ENCODE measurements around the gene SLC7A7. TPM values are rescaled to one million over a fixed set of nuclear protein-coding genes. Genes with fewer than 3 reads are reported as not detected.
"Not testable (repeated sequence)": the region's sequence is repeated elsewhere in the genome, so short reads cannot be mapped to it uniquely, and the experiment has no call there.

Gene SLC7A7
- total and polyA plus RNA-seq, 9 of the 15 experiments (the other 6 are each of a cell fraction or from before 2014, with no cell fraction given) = 0.07 to 0.68 (median 0.41) TPM

DNA sequence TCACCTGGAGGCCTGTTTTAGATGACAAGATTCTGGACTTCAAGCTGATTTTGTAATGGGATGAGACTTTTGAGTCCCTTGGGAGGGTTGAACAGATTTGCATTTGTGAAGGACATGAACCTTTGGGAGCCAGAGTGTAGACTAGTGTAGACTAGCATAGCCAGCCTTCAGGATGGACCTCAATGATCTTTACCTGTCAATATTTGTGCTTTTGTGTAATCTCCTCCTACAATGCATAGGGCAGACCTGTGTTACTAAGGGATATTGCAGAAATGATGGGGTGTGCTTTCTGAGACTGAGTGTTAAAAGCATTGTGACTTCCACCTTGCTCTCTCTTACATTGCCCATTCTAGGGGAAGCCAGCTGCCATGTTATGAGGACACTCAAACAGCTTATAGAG lies 46.4 kb upstream of the SLC7A7 start (continued):
- TF ChIP-seq ZNF318 (IDR thresholded peaks at IDR 0.05; ENCODE audit: borderline replicate concordance in 1 of 2, low read depth in 1 of 2) = no peak
- no peak for TF ChIP-seq ERF (CRISPR knock-in tag; IDR thresholded peaks at IDR 0.05)
- TF ChIP-seq HMG20A (CRISPR knock-in tag; conservative IDR thresholded peaks at IDR 0.05) = no peak
- no peak for TF ChIP-seq POU5F1 (IDR thresholded peaks at IDR 0.05; ENCODE audit: borderline replicate concordance, low read depth, low read length, partially characterized antibody)
- TF ChIP-seq FOXA3 (CRISPR knock-in tag; conservative IDR thresholded peaks at IDR 0.05 in 1 of 2, IDR thresholded peaks at IDR 0.05 in 1 of 2) = no peak
- TF ChIP-seq USF2 (CRISPR knock-in tag; IDR thresholded peaks at IDR 0.05) = no peak
- no peak for TF ChIP-seq RBM34 (IDR thresholded peaks at IDR 0.05; ENCODE audit: borderline replicate concordance, insufficient read depth, low read length)
- TF ChIP-seq MIER1 (IDR thresholded peaks at IDR 0.05; ENCODE audit: low read depth) = no peak

DNA sequence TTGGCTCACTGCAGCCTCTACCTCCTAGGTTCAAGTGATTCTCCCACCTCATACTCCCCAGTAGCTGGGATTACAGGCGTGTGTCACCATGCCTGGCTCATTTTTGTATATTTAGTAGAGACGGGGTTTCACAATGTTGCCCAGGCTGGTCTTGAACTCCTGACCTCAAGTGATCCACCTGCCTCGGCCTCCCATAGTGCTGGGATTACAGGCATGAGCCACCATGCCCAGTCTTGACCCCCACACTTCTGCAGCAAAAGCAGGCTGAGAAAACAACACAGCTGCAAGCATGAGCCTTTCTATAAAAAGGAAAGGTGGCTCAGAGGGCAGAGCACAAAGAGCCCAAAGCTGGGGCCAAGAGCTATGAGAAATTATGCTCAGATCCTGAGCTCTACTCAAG lies 45.1 kb upstream of the SLC7A7 start:
- intact Hi-C loops (cut with micrococcal nuclease); H3K27ac ChIP-seq (ENCODE audit: extremely low read depth, low read depth, low read length); H3K9me1 ChIP-seq (ENCODE audit: control insufficient read depth, insufficient read depth, low read length); H3K4me1 ChIP-seq (replicated peaks in 1 of 2; ENCODE audit: control insufficient read depth in 2 of 2, insufficient read depth in 2 of 2, low read length in 2 of 2); DNase-seq (ENCODE audit: extremely low read depth in 1 of 4, low spot score in 3 of 4); H2AFZ ChIP-seq (ENCODE audit: low read depth, low read length); ATAC-seq; BruUV-seq (replicated peaks); H3K36me3 ChIP-seq (ENCODE audit: control insufficient read depth, insufficient read depth, low read length); H3K4me2 ChIP-seq (ENCODE audit: insufficient read depth, low read length); H3K79me2 ChIP-seq (ENCODE audit: control insufficient read depth, insufficient read depth, low read length); H3K27me3 ChIP-seq (ENCODE audit: control insufficient read depth in 2 of 2, insufficient read depth in 2 of 2, low read length in 2 of 2); in situ Hi-C loops (cut with MboI); FAIRE-seq; H4K20me1 ChIP-seq (replicated peaks; ENCODE audit: control insufficient read depth, insufficient read depth, low read length); H3K9ac ChIP-seq (ENCODE audit: insufficient read depth in 1 of 2, low read depth in 2 of 2, low read length in 2 of 2); H3K4me3 ChIP-seq; H3K9me3 ChIP-seq (replicated peaks; ENCODE audit: control insufficient read depth, insufficient read depth, low read depth, low read length): not testable (repeated sequence)
- WGBS (ENCODE audit: insufficient coverage, low coverage, missing lambda C conversion rate) = 56% methylated on average over 2 of the region's 3 CpGs
- CTCF ChIA-PET (ENCODE audit: low intra/inter-chr PET ratio) = interaction anchor here (0.6 kb wide), 1 partner anchor 9 kb away, joined by 3 read pairs; no protein-coding TSS in a partner anchor
- POLR2A ChIA-PET = interaction anchor here (0.6 kb wide), 1 partner anchor 9 kb away, joined by 3 read pairs; no protein-coding TSS in a partner anchor
